GM18951 (cell line): ENCODE results near the gene TRAK1.

Experiments used
- POLR2A ChIP-seq: IDR thresholded peaks from 4 replicates; pipeline ENCODE4 v1.6.1; 2011; ENCODE audit warnings: mild to moderate bottlenecking; ENCODE audit not compliant: insufficient read length, insufficient read depth; ENCODE audit errors: extremely low read depth
- in situ Hi-C: fragments of 300-500 bp; cut with MboI; formaldehyde crosslinking; loops from one replicate; pipeline ENCODE4 v1.12.0; 2022; ENCODE audit warnings: low sequenced_read_pairs, mixed read lengths, inconsistent platforms; ENCODE audit not compliant: unreplicated experiment

The TRAK1 gene

DNA sequence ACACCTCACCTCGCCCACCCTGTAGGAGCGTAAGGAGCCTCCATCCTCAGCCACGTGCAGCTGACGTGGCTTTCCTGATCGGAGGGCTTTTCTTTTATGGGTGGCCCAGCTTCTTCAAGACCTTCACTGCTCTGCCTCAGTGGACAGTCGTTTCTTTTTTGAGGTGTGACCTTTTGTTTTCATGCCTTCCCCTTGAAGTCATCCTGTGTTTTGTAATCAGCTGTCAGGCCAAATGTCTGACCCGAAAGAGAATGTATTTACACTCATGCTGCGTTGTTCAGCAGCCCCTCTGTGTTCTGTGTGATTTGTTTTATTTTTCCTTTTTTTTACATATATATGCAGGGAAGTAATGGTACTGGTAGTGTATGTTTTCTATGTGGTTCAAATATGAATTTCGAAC lies 133.0 kb downstream of the TRAK1 start:
- in situ Hi-C loops = loop anchor here (10.0 kb wide), 2 partner anchors 109 to 329 kb away; no protein-coding TSS in a partner anchor
- no peak for TF ChIP-seq POLR2A

DNA sequence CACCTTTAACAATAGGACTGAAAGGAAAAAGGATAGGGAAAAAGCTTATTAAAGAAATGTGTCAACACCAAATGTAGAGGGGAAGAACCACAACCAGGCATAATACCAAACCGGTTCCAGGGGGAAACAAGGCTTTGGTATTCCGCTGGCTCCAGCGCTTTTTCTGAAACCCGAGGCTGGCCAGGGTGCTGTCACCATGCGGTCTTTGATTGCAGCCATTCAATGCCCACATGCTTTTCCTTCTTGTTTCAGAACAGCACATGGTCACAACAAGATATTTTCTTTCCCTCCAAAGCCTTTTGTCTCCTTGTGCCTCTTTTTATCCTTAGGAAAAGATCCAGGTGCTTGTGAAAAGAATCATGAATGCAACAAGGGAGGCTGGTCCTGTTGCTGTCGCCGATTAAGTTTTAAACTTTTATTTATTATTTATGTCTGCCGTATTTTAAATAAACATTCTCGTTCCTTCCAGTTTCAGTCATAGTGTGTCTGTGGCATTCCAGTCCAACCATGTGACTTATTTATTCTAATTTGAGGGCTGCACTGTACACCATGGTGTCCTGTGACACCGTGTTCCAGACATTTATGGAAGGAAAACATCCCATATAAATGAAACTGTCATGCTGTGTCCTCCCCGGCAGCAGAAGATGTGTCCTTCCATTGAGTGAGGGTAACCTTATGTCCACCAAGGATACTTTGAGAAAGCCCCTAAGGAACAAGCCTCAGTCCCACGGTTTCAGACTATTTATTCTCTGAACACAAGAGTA lies 133.7 kb downstream of the TRAK1 start:
- TF ChIP-seq POLR2A = no peak
- in situ Hi-C loops = loop anchor here (10.0 to 25.0 kb wide), 3 partner anchors 110 to 330 kb away; no protein-coding TSS in a partner anchor

GRCh38 chr3:42225486-42226363 lies 134.6 kb downstream of the TRAK1 start:
- in situ Hi-C loops = loop anchor here (10.0 to 25.0 kb wide), 3 partner anchors 111 to 331 kb away; no protein-coding TSS in a partner anchor

DNA sequence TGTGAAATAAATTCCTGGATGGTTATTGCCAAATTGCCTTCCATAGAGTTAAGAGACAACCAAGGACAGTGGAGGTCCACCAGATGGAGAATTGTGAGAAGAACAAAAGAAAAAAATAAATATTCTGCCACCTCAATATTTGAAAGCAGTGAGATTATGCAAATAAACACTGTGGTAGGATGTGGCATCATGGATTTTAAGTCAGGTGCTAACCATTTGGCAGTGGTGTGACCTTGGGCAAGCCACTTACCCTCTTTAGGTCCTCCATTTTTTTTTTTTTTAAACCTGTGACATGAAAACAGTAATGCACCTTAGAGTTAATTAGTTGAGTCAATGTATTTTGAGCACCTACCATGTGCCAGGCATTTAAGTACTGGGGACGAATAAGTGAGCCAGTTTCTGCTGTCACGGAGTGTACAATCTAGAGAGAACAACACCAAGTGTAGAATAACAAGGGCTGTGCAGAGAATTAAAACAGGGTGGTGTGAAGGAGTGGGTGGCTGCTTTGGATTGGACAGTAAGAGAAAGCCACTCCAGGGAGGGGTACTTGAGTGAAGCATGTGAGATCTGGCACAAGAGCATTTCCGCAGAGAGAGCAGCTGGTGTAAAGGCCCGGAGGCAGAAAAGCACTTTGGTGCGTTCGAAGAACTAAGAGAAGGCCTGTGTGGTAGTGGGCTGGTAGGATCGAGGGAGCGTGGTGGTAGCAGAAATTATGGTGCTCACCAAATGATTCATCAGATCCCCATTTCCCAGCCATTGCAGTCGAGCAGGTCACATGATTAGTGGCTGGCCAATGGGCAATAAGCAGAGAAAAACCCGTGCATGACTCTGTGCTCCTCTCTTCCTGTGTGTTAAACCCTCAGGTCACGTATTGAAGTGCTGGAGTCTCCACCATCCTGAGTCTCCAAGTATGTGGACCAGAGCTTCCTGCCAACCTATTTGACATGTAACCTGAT lies 135.6 kb downstream of the TRAK1 start:
- TF ChIP-seq POLR2A = no peak
- in situ Hi-C loops = loop anchor here (10.0 to 25.0 kb wide), 3 partner anchors 112 to 332 kb away; no protein-coding TSS in a partner anchor

More at GRCh38 chr3:42225486-42226363, 134.6 kb downstream of the TRAK1 start:
- TF ChIP-seq POLR2A = no peak

DNA sequence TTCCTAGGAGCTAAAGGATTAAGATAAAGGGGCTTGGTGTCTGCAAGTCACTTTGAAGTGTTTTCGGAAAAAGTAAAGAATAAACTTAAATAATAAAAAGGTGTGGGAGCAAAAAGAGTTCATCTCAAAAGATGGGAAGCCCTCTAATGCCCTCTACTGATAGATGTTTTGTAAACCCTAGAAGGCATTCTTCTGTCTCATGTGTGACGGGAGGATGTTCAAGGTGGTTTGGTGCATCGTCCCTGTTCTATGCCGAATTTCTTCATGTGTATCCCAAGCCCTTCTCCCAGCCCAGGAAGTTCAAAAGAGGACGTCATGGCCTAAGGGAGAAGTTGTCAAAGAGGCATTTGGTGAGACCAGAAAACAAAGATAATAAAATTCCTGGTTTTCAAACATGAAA lies 137.6 kb downstream of the TRAK1 start:
- in situ Hi-C loops = loop anchor here (10.0 to 25.0 kb wide), 3 partner anchors 114 to 334 kb away; no protein-coding TSS in a partner anchor
- TF ChIP-seq POLR2A = no peak

DNA sequence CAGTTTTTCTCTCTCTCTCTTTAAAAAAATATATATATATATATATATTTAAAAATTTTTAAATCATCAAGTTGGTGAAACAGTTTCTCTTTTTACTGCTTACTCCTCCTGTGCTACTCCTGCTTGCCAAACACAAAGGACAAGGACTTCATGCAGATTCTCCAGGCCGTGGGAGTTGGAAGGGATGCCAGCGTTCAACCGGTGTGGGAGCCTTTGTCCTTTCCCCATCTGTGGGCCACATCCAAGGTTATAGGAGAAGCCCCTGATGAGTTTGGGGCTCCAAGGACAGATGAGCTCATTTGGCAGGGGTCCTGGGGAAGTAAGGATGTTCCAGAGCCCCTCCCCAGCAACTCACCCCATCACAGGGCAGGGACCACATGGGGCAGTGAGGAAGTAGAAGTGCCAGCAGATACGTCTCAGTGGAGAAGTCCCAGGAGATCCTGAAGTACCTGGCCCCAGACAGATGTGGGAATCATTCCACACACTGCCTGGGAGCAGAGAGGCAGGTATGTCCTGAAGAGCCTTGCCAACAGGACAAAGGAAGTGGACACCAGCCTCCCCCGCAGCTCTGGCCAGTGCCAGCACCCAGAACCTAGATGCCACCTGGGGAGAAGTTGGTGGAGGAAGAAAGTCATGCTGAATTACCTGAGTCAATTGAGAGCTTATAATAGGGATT lies 138.2 kb downstream of the TRAK1 start:
- no peak for TF ChIP-seq POLR2A

DNA sequence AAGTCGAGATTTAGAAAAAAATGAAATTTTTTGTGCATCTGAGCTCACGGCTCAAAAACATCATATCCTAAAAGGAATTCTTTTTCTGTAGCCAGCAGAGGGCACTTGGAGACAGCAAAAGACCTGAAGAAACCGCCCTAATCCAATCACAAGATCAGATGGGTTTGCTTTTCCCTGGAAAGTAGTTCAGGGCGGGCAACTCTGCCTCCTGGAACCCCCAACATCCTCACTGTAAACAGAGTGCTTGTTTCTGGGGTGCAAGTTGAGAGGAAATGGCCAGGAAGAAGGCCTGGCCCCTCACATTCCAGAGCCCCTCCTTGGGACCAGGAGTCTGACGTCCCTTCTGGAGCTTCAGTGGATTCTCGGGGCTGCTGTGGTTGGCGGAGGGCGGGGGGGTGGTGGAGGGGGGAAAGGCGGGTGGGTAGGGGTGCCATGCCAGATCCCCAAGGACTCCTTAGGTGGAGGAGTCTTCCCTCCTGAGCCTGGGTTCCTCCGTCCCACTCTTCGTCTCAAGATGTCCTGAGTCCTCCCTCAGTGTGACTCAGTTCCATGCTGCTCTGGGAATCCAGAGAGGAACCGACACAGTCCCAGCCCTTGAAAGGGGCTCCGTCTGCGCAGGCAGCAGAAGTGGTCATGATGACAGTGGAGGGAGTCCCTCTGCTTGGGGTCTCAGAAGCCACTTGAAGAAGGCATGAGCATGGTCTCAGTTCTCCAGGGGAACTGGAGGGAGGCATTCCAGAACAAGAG lies 139.0 kb downstream of the TRAK1 start:
- in situ Hi-C loops = loop anchor here (10.0 to 25.0 kb wide), 3 partner anchors 115 to 335 kb away; no protein-coding TSS in a partner anchor
- TF ChIP-seq POLR2A = no peak

More for the DNA sequence above, 138.2 kb downstream of the TRAK1 start:
- in situ Hi-C loops = loop anchor here (10.0 to 25.0 kb wide), 3 partner anchors 115 to 335 kb away; no protein-coding TSS in a partner anchor

DNA sequence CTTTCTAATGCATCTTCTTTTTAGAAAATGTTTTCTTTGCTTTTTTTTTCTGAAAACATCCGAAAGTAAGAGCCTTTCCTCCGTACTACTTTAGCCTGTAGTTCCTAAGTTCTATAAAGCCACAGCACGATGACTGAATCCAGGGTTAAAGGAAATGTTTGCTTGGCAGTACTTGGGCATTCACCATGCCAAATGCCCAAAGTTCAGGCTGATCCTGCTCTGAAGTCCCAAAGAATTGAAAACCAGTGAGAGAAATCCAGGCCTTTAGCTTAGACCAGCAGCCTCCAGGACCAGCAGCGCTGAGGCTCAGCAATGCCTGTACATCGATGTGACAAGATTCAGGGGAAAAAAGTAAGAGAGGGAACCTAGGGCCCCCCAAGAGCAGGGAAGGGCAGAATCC lies 139.7 kb downstream of the TRAK1 start:
- in situ Hi-C loops = loop anchor here (25.0 kb wide), 1 partner anchor 306 kb away; no protein-coding TSS in a partner anchor

GRCh38 chr3:42235532-42235931 lies 144.4 kb downstream of the TRAK1 start:
- TF ChIP-seq POLR2A = no peak
- in situ Hi-C loops = loop anchor here (25.0 kb wide), 1 partner anchor 302 kb away; no protein-coding TSS in a partner anchor

More for the DNA sequence above, 139.7 kb downstream of the TRAK1 start:
- TF ChIP-seq POLR2A = no peak

- TF ChIP-seq POLR2A = no peak
- in situ Hi-C loops = loop anchor here (25.0 kb wide), 1 partner anchor 301 kb away; no protein-coding TSS in a partner anchor
Observed at GRCh38 chr3:42236611-42237010, 145.5 kb downstream of the TRAK1 start.

DNA sequence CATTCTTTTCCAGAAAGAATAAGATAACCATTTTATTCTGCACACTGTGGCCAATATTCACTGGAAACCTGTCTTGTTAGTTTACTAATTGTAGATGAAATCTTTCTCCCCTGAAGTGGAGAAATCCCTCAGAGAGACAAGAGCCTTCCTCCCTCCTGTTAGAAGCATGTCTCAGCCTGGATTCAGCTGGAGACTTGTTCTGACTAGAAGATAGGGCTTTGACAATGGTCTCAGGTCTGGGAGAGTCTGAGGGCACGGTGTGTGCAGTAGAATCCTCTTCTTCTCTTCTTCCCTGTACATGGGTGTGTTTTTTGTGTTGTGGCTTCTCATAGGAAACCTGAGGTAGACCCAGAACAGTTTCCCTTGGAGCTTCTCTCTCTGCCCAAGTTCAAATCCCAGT lies 154.9 kb downstream of the TRAK1 start:
- no peak for TF ChIP-seq POLR2A
- in situ Hi-C loops = loop anchor here (5.0 to 25.0 kb wide), 2 partner anchors 191 to 291 kb away; no protein-coding TSS in a partner anchor

DNA sequence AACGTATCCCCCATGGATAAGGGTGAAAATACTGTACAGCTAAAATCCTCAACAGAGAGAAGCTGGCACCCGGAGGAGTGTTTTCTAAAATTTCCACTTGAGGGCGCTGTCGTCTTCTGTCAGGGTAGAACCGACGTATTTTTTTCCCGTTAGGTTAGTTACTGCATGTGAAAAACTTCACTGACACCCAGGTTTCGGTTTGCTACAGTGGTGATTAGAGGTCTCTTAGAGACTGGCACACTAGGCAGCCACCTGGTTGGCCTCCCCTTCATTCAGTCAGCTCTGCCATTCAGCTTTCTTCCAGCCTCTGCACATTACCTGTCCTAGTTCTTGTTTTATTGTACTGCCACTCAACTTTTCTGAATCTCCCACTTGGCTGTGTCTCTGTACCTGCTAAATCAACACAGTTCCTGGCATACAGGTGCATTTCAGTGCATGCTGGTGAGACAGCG lies 156.4 kb downstream of the TRAK1 start:
- no peak for TF ChIP-seq POLR2A
- in situ Hi-C loops = loop anchor here (5.0 to 25.0 kb wide), 2 partner anchors 190 to 290 kb away; no protein-coding TSS in a partner anchor
